Caki2 (cell line): ENCODE measurements around the gene RRP7A. TPM values are rescaled to one million over a fixed set of nuclear protein-coding genes. Genes with fewer than 3 reads are reported as not detected.

Experiments
- DNase-seq: peaks from one replicate; pipeline ENCODE4 v3.0.0-alpha.2; 2015; ENCODE audit warnings: low read depth
- in situ Hi-C: cut with HindIII; loops from 2 replicates; pipeline ENCODE4 v1.10.0; 2016; ENCODE audit warnings: low sequenced_read_pairs, low pct_unique_long_range_greater_than_20kb, mixed read lengths
- total RNA-seq: library from RNA; depleted of rRNA; stranded (reverse); fragments of >200 nt; shearing (Covaris generic); gene quantifications from 2 replicates; pipeline ENCODE4 v1.2.3, GENCODE V29; 2014; ENCODE audit warnings: low replicate concordance; rRNA removed

Gene RRP7A
- total RNA-seq, 1 experiment from 2014 or later, result 77.4 TPM

DNA sequence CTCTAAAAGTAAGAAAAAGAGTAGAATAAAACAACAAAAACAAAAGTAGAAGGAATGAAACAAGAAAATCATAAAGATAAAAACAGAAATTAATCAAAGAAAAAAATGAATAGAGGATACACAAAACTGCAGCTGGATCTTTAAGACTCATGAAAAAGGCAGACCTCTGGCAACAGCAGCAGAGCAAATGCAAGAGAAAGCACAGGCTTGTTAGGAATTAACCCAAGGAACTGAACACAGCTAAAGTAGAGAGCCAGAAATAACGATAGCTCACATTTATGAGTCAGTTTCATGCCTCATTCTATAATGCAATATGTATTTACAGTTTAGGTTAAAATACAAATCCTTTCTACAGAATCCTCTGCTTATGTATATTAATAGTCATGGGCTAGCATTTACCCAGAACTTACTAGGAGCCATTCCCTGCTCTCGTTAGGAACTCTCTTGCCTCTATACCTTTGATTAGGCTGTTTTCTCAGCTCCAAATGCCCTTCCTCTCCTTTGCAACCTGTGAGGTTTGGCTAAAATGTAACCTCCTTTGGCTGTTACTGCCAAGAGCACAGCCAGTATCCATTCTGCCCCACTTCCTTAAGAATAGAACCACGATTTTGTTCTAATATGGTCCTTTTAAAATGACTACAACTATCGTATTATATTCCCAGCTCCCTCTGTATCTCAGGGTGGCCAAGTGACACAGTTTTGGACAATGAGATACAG, 49.1 kb downstream of the RRP7A start:
- in situ Hi-C loops, result no loop called here
- no peak for DNase-seq

DNA sequence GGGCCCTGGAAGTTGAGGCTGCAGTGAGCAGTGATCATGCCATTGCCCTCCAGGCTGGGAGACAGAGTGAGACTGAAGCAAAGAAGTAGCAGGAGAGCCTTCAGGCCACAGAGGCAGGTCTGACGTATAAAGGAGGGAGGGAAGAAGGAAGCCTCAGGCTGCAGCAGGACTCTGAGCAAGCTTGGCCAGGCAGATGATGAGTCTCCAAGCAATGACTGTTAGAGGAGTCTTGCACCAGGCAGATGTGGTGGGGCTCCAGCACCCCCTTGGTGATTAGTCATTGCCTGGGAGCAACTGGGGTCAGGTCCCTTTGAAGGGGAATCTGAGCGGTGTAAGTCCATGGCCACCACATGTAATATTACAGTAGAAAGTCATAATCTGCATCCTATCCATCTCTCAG, 50.8 kb downstream of the RRP7A start:
- in situ Hi-C loops, result no loop called here
- no peak for DNase-seq

DNA sequence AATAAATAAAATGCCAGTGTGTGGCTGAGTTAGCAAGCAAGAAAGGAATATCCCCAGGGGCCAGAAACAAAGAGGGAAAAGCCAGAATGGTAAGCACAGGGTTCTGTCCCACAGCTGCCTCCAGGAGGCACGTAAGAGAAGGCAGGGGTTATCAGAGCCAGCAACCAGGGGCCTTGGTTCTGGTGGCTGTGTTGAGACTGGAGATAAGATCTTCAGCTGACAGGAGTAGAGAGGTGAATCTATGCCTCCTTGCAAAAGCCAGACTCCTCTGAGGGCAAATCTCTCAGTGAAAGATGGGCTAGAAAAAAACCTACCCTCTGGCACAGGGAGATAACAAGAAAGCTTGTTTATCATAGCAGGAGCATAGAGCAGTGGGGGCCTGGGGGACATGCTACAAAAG, 57.6 kb downstream of the RRP7A start:
- DNase-seq, result no peak
- in situ Hi-C loops, result no loop called here

- in situ Hi-C loops, result no loop called here
- DNase-seq, result no peak
Observed at GRCh38 chr22:42461511-42461910, 58.1 kb downstream of the RRP7A start.

Other genes starting within 250 kb of the RRP7A start
- gene TCF20, start 249.1 kb downstream of the RRP7A start, total RNA-seq, result 16.9 and 21.3 TPM in 2 replicates
- gene NFAM1, start 87.4 kb downstream of the RRP7A start, total RNA-seq, result 0.03 and 0.17 TPM in 2 replicates
- gene SERHL2, start 34.2 kb upstream of the RRP7A start, total RNA-seq, result 2.9 TPM in 1 of 2 replicates, not detected in the other
- 10.9 and 15.7 TPM in 2 replicates for gene POLDIP3, start 95.1 kb upstream of the RRP7A start, total RNA-seq
- not detected in 2 replicates for gene ATP5MGL, start 120.8 kb upstream of the RRP7A start, total RNA-seq
- 68.0 and 95.7 TPM in 2 replicates for gene CYB5R3, start 129.6 kb upstream of the RRP7A start, total RNA-seq
- 5.6 and 8.3 TPM in 2 replicates for gene A4GALT, start 201.1 kb upstream of the RRP7A start, total RNA-seq